GM12878 (cell line): ENCODE results near the gene S1PR4. TPM values are rescaled to one million over a fixed set of nuclear protein-coding genes. Genes with fewer than 3 reads are reported as not detected.

Experiments
- CEBPB ChIP-seq, 2 experiments: fragments of 150-350 bp in 1 of 2; IDR thresholded peaks; 2 replicates each; pipeline ENCODE4 v1.6.1; 2012 to 2014; ENCODE audit warnings: low read depth in 2 of 2, low read length in 2 of 2, borderline replicate concordance in 1 of 2, inconsistent platforms in 1 of 2
- CHD1 ChIP-seq: IDR thresholded peaks from 2 replicates; pipeline ENCODE4 v1.6.1; 2012; ENCODE audit warnings: low read depth, low read length, improper control_type of control experiment
- E2F4 ChIP-seq: IDR thresholded peaks from 2 replicates; pipeline ENCODE4 v1.6.1; 2012; ENCODE audit warnings: low read depth, low read length, improper control_type of control experiment
- EGR1 ChIP-seq, 2 experiments: IDR thresholded peaks; 1 replicate in 1 of 2; 2 replicates in 1 of 2; pipeline ENCODE4 v1.6.1; 2011 to 2012; ENCODE audit warnings: low read depth in 2 of 2, low read length in 2 of 2, borderline replicate concordance in 1 of 2, mild to moderate bottlenecking in 1 of 2, moderate library complexity in 1 of 2
- EP300 ChIP-seq, 2 experiments: fragments of 150-350 bp in 1 of 2; IDR thresholded peaks; 2 replicates each; pipeline ENCODE4 v1.6.1; 2011 to 2012; ENCODE audit warnings: low read depth in 2 of 2, low read length in 2 of 2, borderline replicate concordance in 1 of 2, improper control_type of control experiment in 1 of 2, inconsistent platforms in 1 of 2; ENCODE audit not compliant: control insufficient read depth in 1 of 2
- ESRRA ChIP-seq: IDR thresholded peaks from 2 replicates; pipeline ENCODE4 v1.6.1; 2012; ENCODE audit warnings: mild to moderate bottlenecking, low read length, improper control_type of control experiment
- EZH2 ChIP-seq: IDR thresholded peaks from 2 replicates; pipeline ENCODE4 v1.6.1; 2012; ENCODE audit warnings: low read depth, mild to moderate bottlenecking, control low read depth, inconsistent platforms, low read length, borderline replicate concordance; ENCODE audit not compliant: control insufficient read depth
- FOS ChIP-seq: IDR thresholded peaks from 3 replicates; pipeline ENCODE4 v1.6.1; 2011; ENCODE audit warnings: borderline replicate concordance; ENCODE audit not compliant: insufficient read length; ENCODE audit errors: extremely low read depth
- JUND ChIP-seq: IDR thresholded peaks from 2 replicates; pipeline ENCODE4 v1.6.1; 2012; ENCODE audit warnings: low read depth, mild to moderate bottlenecking, low read length, improper control_type of control experiment, moderate library complexity
- POLR2AphosphoS5 ChIP-seq: IDR thresholded peaks from 2 replicates; pipeline ENCODE4 v1.6.1; 2011; ENCODE audit warnings: mild to moderate bottlenecking, low read length, inconsistent platforms
- POU2F2 ChIP-seq: IDR thresholded peaks from 3 replicates; pipeline ENCODE4 v1.6.1; 2011; ENCODE audit warnings: low read depth, mild to moderate bottlenecking, low read length, borderline replicate concordance
- SMARCA5 ChIP-seq: fragments of 450-650 bp; IDR thresholded peaks from 2 replicates; pipeline ENCODE4 v1.6.1; 2017; ENCODE audit warnings: mild to moderate bottlenecking
- SP1 ChIP-seq: IDR thresholded peaks from one replicate; pipeline ENCODE4 v1.6.1; 2011; ENCODE audit warnings: low read depth, low read length
- SRF ChIP-seq, 2 experiments: IDR thresholded peaks; 2 replicates each; pipeline ENCODE4 v1.6.1; 2011; ENCODE audit warnings: low read depth in 2 of 2, low read length in 2 of 2, mild to moderate bottlenecking in 1 of 2, moderate library complexity in 1 of 2
- ZNF592 ChIP-seq: fragments of 450-650 bp; IDR thresholded peaks from 2 replicates; pipeline ENCODE4 v1.6.1; 2017; ENCODE audit warnings: mild to moderate bottlenecking, moderate library complexity
- polyA plus RNA-seq, 11 experiments: library from polyadenylated mRNA; depleted of rRNA in 4 of 11; unstranded in 6 of 11; stranded (reverse) in 5 of 11; fragments of >200 nt; fragmentation: Nextera tagmentation in 4 of 11; fragmentation: Illumina TruSeq in 1 of 11; extraction: Ambion mirVana in 4 of 11; extraction: Trizol in 1 of 11; gene quantifications; 1 replicate in 1 of 11; 2 replicates in 10 of 11; pipeline versions ENCODE4 v1.2.1 to v1.2.3, GENCODE V29; 2011 to 2016; ENCODE audit warnings: inconsistent platforms in 2 of 11, missing spikeins in 2 of 11, low read depth in 1 of 11
- total RNA-seq, 4 experiments: library from RNA; depleted of rRNA in 3 of 4; stranded (reverse); fragments of >200 nt in 3 of 4; fragmentation: Illumina TruSeq in 1 of 4; extraction: Trizol in 1 of 4; gene quantifications; 2 replicates each; pipeline versions ENCODE4 v1.2.1 to v1.2.3, GENCODE V29; 2013 to 2021
- TF ChIP-seq, protein P1 (sequence below): fragments of 450-650 bp; IDR thresholded peaks from 2 replicates; pipeline ENCODE4 v1.6.1; 2016; ENCODE audit warnings: mild to moderate bottlenecking, moderate library complexity, borderline replicate concordance

Gene S1PR4
- total and polyA plus RNA-seq, 10 of the 15 experiments (the other 5 are each of a cell fraction or from before 2014, with no cell fraction given): 0.19 to 57.7 (median 32.4) TPM; not detected in 1

DNA sequence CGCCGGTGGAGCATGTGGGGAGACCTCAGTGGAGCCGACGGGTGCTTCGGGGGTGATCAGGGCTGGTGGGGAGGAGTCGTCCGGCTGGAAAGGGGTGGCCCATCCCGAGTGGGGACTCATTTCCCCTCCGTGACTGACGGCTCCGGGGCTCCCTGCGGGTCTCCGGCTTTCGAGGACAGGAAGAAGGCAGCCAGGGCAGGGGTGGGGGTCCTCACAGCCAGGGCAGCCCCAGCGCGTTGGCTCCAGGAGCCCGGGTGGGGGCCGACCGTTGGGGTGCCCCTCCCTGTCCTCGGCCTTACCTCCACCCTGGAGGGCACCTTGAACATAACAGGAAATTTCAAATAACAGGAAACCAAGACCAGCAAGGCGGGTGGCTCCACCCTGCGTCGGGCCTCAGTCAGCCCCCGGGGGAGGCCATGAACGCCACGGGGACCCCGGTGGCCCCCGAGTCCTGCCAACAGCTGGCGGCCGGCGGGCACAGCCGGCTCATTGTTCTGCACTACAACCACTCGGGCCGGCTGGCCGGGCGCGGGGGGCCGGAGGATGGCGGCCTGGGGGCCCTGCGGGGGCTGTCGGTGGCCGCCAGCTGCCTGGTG, at the start of gene S1PR4 (continued):
- TF ChIP-seq ZNF592: no peak
- TF ChIP-seq JUND: no peak
- TF ChIP-seq SRF (IDR thresholded peaks at IDR 0.05; ENCODE audit: low read depth in 2 of 2, low read length in 2 of 2): no peak
- no peak for TF ChIP-seq E2F4
- peak; percentile 69; the same call in 1 of the 2 replicates for TF ChIP-seq POLR2AphosphoS5
- TF ChIP-seq SP1: no peak
- TF ChIP-seq, protein P1, sequence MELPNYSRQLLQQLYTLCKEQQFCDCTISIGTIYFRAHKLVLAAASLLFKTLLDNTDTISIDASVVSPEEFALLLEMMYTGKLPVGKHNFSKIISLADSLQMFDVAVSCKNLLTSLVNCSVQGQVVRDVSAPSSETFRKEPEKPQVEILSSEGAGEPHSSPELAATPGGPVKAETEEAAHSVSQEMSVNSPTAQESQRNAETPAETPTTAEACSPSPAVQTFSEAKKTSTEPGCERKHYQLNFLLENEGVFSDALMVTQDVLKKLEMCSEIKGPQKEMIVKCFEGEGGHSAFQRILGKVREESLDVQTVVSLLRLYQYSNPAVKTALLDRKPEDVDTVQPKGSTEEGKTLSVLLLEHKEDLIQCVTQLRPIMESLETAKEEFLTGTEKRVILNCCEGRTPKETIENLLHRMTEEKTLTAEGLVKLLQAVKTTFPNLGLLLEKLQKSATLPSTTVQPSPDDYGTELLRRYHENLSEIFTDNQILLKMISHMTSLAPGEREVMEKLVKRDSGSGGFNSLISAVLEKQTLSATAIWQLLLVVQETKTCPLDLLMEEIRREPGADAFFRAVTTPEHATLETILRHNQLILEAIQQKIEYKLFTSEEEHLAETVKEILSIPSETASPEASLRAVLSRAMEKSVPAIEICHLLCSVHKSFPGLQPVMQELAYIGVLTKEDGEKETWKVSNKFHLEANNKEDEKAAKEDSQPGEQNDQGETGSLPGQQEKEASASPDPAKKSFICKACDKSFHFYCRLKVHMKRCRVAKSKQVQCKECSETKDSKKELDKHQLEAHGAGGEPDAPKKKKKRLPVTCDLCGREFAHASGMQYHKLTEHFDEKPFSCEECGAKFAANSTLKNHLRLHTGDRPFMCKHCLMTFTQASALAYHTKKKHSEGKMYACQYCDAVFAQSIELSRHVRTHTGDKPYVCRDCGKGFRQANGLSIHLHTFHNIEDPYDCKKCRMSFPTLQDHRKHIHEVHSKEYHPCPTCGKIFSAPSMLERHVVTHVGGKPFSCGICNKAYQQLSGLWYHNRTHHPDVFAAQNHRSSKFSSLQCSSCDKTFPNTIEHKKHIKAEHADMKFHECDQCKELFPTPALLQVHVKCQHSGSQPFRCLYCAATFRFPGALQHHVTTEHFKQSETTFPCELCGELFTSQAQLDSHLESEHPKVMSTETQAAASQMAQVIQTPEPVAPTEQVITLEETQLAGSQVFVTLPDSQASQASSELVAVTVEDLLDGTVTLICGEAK: no peak
- TF ChIP-seq SMARCA5: peak; percentile 16; the same call in 1 of the 2 replicates
- no peak for TF ChIP-seq EP300 (IDR thresholded peaks at IDR 0.05; ENCODE audit: borderline replicate concordance in 1 of 2, control insufficient read depth in 1 of 2, low read depth in 2 of 2, low read length in 2 of 2)
- peak; percentile 78; the same call in 1 of the 2 replicates for TF ChIP-seq ESRRA
- no peak for TF ChIP-seq FOS
- peak; percentile 39; the same call in 1 of the 3 replicates for TF ChIP-seq POU2F2
- no peak for TF ChIP-seq EZH2
- TF ChIP-seq CHD1: no peak
- TF ChIP-seq EGR1 (IDR thresholded peaks at IDR 0.05; ENCODE audit: borderline replicate concordance in 1 of 2, low read depth in 2 of 2, low read length in 2 of 2): no peak
- TF ChIP-seq CEBPB (IDR thresholded peaks at IDR 0.05; ENCODE audit: borderline replicate concordance in 1 of 2, low read depth in 2 of 2, low read length in 2 of 2): no peak
